Ascending aorta (tissue), 2 donors: ENCODE measurements around the gene GPR17. TPM values are rescaled to one million over a fixed set of nuclear protein-coding genes. Genes with fewer than 3 reads are reported as not detected.

Experiments
- DNase-seq, 2 donors: peaks; one replicate each; pipeline ENCODE4 v3.0.0-alpha.2; 2019; ENCODE audit warnings: low spot score in 2 of 2
- H3K27ac ChIP-seq, 2 donors: fragments of 200-600 bp; sonication (generic); one replicate each; pipeline ENCODE4 v1.5.1; 2016 to 2017; ENCODE audit warnings: mild to moderate bottlenecking in 1 of 2
- H3K27me3 ChIP-seq: fragments of 200-600 bp; sonication (generic); one replicate; pipeline ENCODE4 v1.5.1; 2017
- H3K36me3 ChIP-seq, 2 donors: fragments of 200-600 bp; sonication (generic); one replicate each; pipeline ENCODE4 v1.5.1; 2016
- H3K4me1 ChIP-seq, 2 donors: fragments of 200-600 bp; sonication (generic); one replicate each; pipeline ENCODE4 v1.5.1; 2016 to 2017; ENCODE audit warnings: mild to moderate bottlenecking in 1 of 2
- H3K4me3 ChIP-seq, 2 donors: fragments of 200-600 bp; sonication (generic); one replicate each; pipeline ENCODE4 v1.5.1; 2016 to 2017; ENCODE audit warnings: mild to moderate bottlenecking in 1 of 2
- H3K9me3 ChIP-seq, 2 donors: fragments of 200-600 bp; sonication (generic); one replicate each; pipeline ENCODE4 v1.5.1; 2016
- intact Hi-C: fragments of 100-400 bp; cut with DNase I; formaldehyde crosslinking; loops from one replicate; pipeline ENCODE4 v1.15.1; 2023
- total RNA-seq: library from RNA; depleted of rRNA; stranded (reverse); fragments of >200 nt; gene quantifications from one replicate; pipeline ENCODE4 v1.1.0, GENCODE V29; 2016
- TF ChIP-seq, protein P1 (sequence below), 3 experiments: fragments of 200-600 bp in 2 of 3; fragments of 450-650 bp in 1 of 3; sonication (generic) in 2 of 3; IDR thresholded peaks; one replicate each; pipeline ENCODE4 v1.5.1; 2016 to 2019; ENCODE audit warnings: antibody characterized with exemption in 3 of 3, mild to moderate bottlenecking in 1 of 3, moderate library complexity in 1 of 3

GPR17 gene
- total RNA-seq, 1 donor from 2014 or later = not detected

DNA sequence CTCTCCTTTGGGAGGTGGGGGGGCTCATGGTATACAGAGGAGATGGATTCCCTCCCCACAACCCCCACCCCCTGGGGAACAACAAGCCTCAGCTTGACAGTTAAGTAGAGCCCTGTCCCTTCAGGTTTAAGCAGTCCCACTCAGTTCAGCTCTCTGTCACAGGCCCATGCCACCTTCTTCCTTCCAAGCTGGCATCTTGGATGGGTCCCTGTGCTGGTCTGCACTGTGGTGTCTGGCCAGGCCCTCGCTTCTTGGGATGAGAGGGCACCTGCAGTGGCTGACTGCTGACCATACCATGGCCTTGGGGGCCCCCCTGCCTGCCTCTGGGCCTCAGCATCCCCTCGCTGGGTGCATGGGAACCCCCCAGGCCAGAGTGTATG lies 20.4 kb upstream of the GPR17 start:
- no peak overlapping the region for H3K27ac ChIP-seq
- H3K4me3 ChIP-seq = no peak overlapping the region
- DNase-seq = peak in 1 of 2 donors; percentile 56
- TF ChIP-seq, protein P1, sequence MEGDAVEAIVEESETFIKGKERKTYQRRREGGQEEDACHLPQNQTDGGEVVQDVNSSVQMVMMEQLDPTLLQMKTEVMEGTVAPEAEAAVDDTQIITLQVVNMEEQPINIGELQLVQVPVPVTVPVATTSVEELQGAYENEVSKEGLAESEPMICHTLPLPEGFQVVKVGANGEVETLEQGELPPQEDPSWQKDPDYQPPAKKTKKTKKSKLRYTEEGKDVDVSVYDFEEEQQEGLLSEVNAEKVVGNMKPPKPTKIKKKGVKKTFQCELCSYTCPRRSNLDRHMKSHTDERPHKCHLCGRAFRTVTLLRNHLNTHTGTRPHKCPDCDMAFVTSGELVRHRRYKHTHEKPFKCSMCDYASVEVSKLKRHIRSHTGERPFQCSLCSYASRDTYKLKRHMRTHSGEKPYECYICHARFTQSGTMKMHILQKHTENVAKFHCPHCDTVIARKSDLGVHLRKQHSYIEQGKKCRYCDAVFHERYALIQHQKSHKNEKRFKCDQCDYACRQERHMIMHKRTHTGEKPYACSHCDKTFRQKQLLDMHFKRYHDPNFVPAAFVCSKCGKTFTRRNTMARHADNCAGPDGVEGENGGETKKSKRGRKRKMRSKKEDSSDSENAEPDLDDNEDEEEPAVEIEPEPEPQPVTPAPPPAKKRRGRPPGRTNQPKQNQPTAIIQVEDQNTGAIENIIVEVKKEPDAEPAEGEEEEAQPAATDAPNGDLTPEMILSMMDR (IDR thresholded peaks at IDR 0.05) = no peak
- intact Hi-C loops = no loop called here
- no peaks in the 10 kb centered on the region for H3K4me1 ChIP-seq
- H3K27me3 ChIP-seq = no peaks in the 10 kb centered on the region
- no peaks in the 10 kb centered on the region for H3K9me3 ChIP-seq
- no peaks in the 10 kb centered on the region for H3K36me3 ChIP-seq

DNA sequence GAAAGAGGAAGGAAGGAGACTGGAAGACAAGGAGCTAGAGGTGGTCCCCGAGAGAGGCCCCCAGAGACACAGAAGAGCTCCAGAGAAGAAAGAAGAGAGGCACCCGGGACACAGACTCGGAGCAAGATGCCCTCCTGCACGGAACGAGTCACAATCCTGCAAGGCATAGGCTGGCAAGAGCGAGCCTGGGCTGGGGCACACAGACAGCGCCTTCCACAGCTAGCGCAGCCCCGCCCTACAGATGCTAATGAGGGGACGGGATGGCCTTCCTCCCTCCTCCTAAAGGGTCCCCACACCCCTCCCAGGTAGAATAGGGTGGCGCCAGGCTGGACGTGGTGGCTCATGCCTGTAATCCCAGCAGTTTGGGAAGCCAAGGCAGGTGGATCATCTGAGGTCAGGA lies 19.8 kb upstream of the GPR17 start:
- Histone ChIP-seq H3K4me1 (no peaks in the 10 kb centered on the region), H3K4me3 (no peak overlapping the region), H3K9me3 (no peaks in the 10 kb centered on the region), H3K27ac (no peak overlapping the region), H3K36me3 (no peaks in the 10 kb centered on the region), H3K27me3 (no peaks in the 10 kb centered on the region)
- TF ChIP-seq, protein P1 (IDR thresholded peaks at IDR 0.05) = no peak
- no peak for DNase-seq
- intact Hi-C loops = no loop called here

DNA sequence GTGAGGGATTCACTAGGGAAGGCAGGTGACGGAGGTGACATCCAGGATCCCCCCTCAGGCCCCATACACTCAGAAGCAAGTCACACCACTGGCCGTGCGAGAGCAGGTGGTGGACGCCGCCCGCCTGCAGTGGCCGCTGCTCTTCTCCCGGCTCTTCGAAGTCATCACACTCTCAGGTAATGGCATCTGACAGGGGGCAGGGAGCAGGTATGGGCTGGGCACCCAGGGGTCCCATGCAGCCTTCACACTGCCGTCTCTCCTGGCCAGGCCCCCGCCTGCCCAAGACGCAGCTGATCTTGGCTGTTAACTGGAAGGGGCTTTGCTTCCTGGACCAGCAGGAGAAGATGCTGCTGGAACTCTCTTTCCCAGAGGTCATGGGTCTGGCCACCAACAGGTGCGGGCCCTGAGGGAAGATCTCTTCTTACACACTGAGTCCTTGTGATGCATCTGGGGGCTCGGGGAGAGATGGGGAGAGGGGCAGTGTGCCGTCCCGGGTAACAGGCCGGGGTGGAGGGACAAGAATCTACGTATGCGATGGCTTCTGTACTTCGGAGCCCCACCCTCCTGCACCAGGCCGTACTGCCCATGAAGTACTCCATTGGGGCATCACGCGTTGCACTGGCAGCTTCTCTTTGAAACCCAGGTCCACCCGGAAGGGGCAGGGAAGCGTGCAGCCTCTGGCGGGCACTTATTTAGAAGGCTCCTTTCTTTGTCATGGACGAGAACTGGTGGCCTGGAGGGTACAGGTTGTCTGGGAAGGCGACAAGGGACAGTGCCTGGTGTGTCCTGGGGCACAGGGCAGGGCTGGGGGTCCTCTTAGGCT lies 18.8 kb upstream of the GPR17 start:
- H3K36me3 ChIP-seq = no peaks in the 10 kb centered on the region
- peak in 1 of 2 donors; percentile 63 for DNase-seq
- TF ChIP-seq, protein P1 (IDR thresholded peaks at IDR 0.05) = no peak
- H3K9me3 ChIP-seq = no peaks in the 10 kb centered on the region
- intact Hi-C loops = no loop called here
- no peak overlapping the region for H3K4me3 ChIP-seq
- H3K27ac ChIP-seq = no peak overlapping the region
- peaks cover 0 to 2% of the 10 kb centered on the region in 2 donors for H3K4me1 ChIP-seq
- H3K27me3 ChIP-seq = no peaks in the 10 kb centered on the region

DNA sequence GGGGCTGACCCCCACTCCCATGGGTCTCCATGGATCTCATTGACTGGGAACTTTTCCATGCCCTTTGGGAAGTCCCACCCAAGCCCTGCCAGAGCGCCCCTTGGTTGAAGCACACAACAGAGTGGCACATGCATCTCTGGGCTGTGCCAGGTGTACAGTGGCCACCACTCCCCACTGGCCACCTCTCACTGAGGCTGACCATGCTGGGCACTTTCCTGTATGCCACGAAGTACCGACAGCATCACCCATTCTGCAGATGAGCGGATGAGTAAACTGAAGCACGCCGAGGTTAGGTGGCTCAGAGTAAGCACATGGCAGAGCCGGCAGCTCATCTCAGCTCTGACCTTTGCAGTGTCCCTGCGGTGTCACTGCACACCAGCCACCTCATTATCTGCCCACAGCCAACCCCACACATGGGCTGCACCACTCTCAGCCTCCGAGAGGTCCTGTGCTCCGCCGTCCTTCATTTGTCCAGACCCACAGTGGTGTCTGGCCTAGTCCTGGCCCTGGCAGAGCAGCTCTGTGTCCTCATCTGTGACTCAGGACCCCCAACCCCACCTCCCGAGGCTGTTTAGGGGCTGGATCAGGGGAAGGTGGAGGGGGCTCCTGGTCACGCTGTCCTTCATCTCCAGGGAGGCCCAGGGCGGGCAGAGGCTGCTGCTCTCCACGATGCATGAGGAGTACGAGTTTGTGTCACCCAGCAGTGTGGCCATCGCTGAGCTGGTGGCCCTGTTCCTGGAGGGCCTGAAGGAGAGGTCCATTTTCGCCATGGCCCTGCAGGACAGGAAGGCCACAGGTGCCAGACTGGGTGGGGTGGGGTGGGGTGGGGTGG lies 18.0 kb upstream of the GPR17 start:
- no peak for DNase-seq
- TF ChIP-seq, protein P1 (IDR thresholded peaks at IDR 0.05) = no peak
- intact Hi-C loops = no loop called here
- H3K4me1 ChIP-seq = peaks cover 0 to 10% of the 10 kb centered on the region in 2 donors
- no peaks in the 10 kb centered on the region for H3K9me3 ChIP-seq
- no peak overlapping the region for H3K27ac ChIP-seq
- H3K27me3 ChIP-seq = no peaks in the 10 kb centered on the region
- H3K36me3 ChIP-seq = no peaks in the 10 kb centered on the region
- no peak overlapping the region for H3K4me3 ChIP-seq

DNA sequence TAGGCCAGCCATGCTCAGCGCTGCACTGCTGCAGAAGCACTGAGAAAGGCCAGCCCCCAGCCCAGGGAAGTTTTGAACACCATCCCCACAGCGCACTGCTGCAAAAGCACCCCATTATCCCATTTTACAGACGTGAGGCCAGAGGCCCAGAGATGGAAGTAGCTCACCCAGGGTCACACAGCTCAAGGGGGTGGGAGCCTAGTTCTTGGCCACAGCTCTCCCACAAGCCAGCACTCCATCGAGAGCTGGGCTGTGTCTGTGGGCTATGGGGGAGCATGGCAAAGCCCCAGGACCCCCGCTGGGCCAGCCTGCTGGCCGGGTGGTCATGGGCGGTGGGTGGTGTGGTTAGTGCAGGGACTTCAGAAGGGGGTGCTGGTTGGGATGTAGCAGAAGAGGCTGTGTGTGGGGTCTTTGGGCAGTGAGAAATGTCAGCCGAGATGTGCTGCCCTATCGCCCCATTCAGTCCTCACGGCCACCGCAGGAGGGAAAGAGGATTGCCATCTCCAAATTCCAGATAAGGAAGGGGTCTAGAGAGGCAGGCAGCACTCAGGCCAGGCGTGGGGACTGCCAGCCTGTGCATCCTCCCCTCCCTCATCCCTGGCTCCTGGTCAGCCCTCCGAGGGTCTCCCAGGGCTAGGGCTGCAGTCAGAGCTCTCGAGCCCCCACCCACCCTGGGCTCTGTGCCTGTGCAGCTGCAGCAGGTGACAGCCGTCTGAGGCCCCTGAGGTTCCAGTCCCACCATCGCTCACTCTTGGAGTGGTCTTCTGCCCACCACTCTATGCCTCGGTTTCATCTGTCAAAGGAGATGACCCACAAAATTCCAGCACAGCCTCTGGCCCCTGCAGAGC lies 17.0 kb upstream of the GPR17 start:
- Histone ChIP-seq H3K9me3 (no peaks in the 10 kb centered on the region), H3K27me3 (no peaks in the 10 kb centered on the region), H3K27ac (no peak overlapping the region), H3K36me3 (no peaks in the 10 kb centered on the region), H3K4me3 (no peak overlapping the region), H3K4me1 (peaks cover 2 to 20% of the 10 kb centered on the region in 2 donors)
- DNase-seq = no peak
- intact Hi-C loops = no loop called here
- TF ChIP-seq, protein P1 (IDR thresholded peaks at IDR 0.05) = no peak
